Activated naive CD4-positive, alpha-beta T cell treated with anti-CD3 and anti-CD28 coated beads, Interleukin-2, amount 50 U/mL, for 72 hours (primary cell): ENCODE data around the gene C3. TPM values are rescaled to one million over a fixed set of nuclear protein-coding genes. Genes with fewer than 3 reads are reported as not detected.

Experiments
- ATAC-seq, 2 donors: fragments of 150-1000 bp; cut with Tn5 transposase; 2 replicates each; pipeline ENCODE4 v1.10.0; 2021; ENCODE audit warnings: mild to moderate bottlenecking in 2 of 2, moderate library complexity in 2 of 2
- DNase-seq, 2 donors: peaks; one replicate each; pipeline ENCODE4 v3.0.0; 2021 to 2022; ENCODE audit warnings: low spot score in 2 of 2
- H3K27ac Mint-ChIP-seq, 2 donors: one replicate each; pipeline ENCODE4 v1.8.0; 2022; ENCODE audit warnings: mild to moderate bottlenecking in 2 of 2, mixed read lengths in 2 of 2
- H3K36me3 Mint-ChIP-seq, 2 donors: one replicate each; pipeline ENCODE4 v1.8.0; 2022; ENCODE audit warnings: mixed read lengths in 2 of 2
- H3K9me3 Mint-ChIP-seq, 2 donors: one replicate each; pipeline ENCODE4 v1.8.0; 2022; ENCODE audit warnings: mixed read lengths in 2 of 2
- total RNA-seq, 2 donors: library from RNA; stranded (reverse); gene quantifications; one replicate each; pipeline ENCODE4 v1.2.3, GENCODE V29; 2022

C3 gene
- total RNA-seq, 2 donors from 2014 or later = 0.54 to 0.84 TPM

GRCh38 chr19:6694147-6694815 lies 26.2 kb downstream of the C3 start:
- no peaks in the 10 kb centered on the region for H3K9me3 Mint-ChIP-seq
- DNase-seq (no peak), ATAC-seq (peak in 1 of 2 donors; percentile 37)
- no peak overlapping the region for H3K27ac Mint-ChIP-seq
- no peaks in the 10 kb centered on the region for H3K36me3 Mint-ChIP-seq

- ATAC-seq (peak in 1 of 2 donors; percentile 35), DNase-seq (no peak)
- Mint-ChIP-seq H3K9me3 (peaks cover 2 to 3% of the 10 kb centered on the region in 2 donors), H3K27ac (no peak overlapping the region), H3K36me3 (no peaks in the 10 kb centered on the region)
Measured at GRCh38 chr19:6693681-6694080, 26.8 kb downstream of the C3 start.

- ATAC-seq (no peak), DNase-seq (no peak)
- peaks cover 4 to 5% of the 10 kb centered on the region in 2 donors for H3K9me3 Mint-ChIP-seq
- H3K36me3 Mint-ChIP-seq = no peaks in the 10 kb centered on the region
- H3K27ac Mint-ChIP-seq = no peak overlapping the region
Measured at GRCh38 chr19:6693056-6693471, 27.4 kb downstream of the C3 start.

GRCh38 chr19:6692027-6692426 lies 28.4 kb downstream of the C3 start:
- no peak for ATAC-seq
- no peak for DNase-seq
- Mint-ChIP-seq H3K36me3 (no peaks in the 10 kb centered on the region), H3K9me3 (peaks cover 4 to 5% of the 10 kb centered on the region in 2 donors), H3K27ac (no peak overlapping the region)

GRCh38 chr19:6691342-6691741 lies 29.1 kb downstream of the C3 start:
- Mint-ChIP-seq H3K27ac (no peak overlapping the region), H3K36me3 (no peaks in the 10 kb centered on the region), H3K9me3 (peaks cover 4 to 5% of the 10 kb centered on the region in 2 donors)
- ATAC-seq (no peak), DNase-seq (no peak)

- no peak for DNase-seq
- peaks cover 4 to 6% of the 10 kb centered on the region in 2 donors for H3K9me3 Mint-ChIP-seq
Measured at GRCh38 chr19:6690160-6690885, 30.1 kb downstream of the C3 start.

GRCh38 chr19:6687114-6687513 lies 33.3 kb downstream of the C3 start:
- peak in 1 of 2 donors; percentile 37 for ATAC-seq

More at GRCh38 chr19:6690160-6690885, 30.1 kb downstream of the C3 start:
- H3K27ac Mint-ChIP-seq = no peak overlapping the region
- no peaks in the 10 kb centered on the region for H3K36me3 Mint-ChIP-seq
- ATAC-seq = no peak

GRCh38 chr19:6686628-6686975 lies 33.8 kb downstream of the C3 start:
- no peak for DNase-seq
- no peaks in the 10 kb centered on the region for H3K36me3 Mint-ChIP-seq
- ATAC-seq = no peak
- H3K27ac Mint-ChIP-seq = no peak overlapping the region
- H3K9me3 Mint-ChIP-seq = peaks cover 4 to 16% of the 10 kb centered on the region in 2 donors

More at GRCh38 chr19:6687114-6687513, 33.3 kb downstream of the C3 start:
- H3K9me3 Mint-ChIP-seq = peaks cover 4 to 16% of the 10 kb centered on the region in 2 donors
- H3K27ac Mint-ChIP-seq = no peak overlapping the region
- H3K36me3 Mint-ChIP-seq = no peaks in the 10 kb centered on the region
- DNase-seq = no peak

- no peak overlapping the region for H3K27ac Mint-ChIP-seq
- peaks cover 4 to 16% of the 10 kb centered on the region in 2 donors for H3K9me3 Mint-ChIP-seq
- no peaks in the 10 kb centered on the region for H3K36me3 Mint-ChIP-seq
- ATAC-seq (no peak), DNase-seq (no peak)
Measured at GRCh38 chr19:6685962-6686627, 34.4 kb downstream of the C3 start.

- peak overlapping the region in 1 of 2 donors; percentile 52 for H3K27ac Mint-ChIP-seq
- ATAC-seq = no peak
Measured at GRCh38 chr19:6685482-6685881, 35.0 kb downstream of the C3 start.

GRCh38 chr19:6683971-6684370 lies 36.5 kb downstream of the C3 start:
- H3K27ac Mint-ChIP-seq = no peak overlapping the region
- peak; percentile 51 to 62 for ATAC-seq

More at GRCh38 chr19:6685482-6685881, 35.0 kb downstream of the C3 start:
- no peak for DNase-seq
- Mint-ChIP-seq H3K9me3 (peaks cover 4 to 20% of the 10 kb centered on the region in 2 donors), H3K36me3 (peaks cover 0 to 2% of the 10 kb centered on the region in 2 donors)

GRCh38 chr19:6682607-6683128 lies 37.8 kb downstream of the C3 start:
- no peak overlapping the region for H3K27ac Mint-ChIP-seq
- ATAC-seq (no peak), DNase-seq (no peak)
- H3K36me3 Mint-ChIP-seq = peaks cover 0 to 19% of the 10 kb centered on the region in 2 donors
- H3K9me3 Mint-ChIP-seq = peaks cover 12 to 30% of the 10 kb centered on the region in 2 donors

More at GRCh38 chr19:6683971-6684370, 36.5 kb downstream of the C3 start:
- no peak for DNase-seq
- Mint-ChIP-seq H3K36me3 (peaks cover 0 to 15% of the 10 kb centered on the region in 2 donors), H3K9me3 (peaks cover 8 to 30% of the 10 kb centered on the region in 2 donors)

GRCh38 chr19:6680141-6680540 lies 40.3 kb downstream of the C3 start:
- DNase-seq (no peak), ATAC-seq (no peak)
- Mint-ChIP-seq H3K27ac (peak overlapping the region in 1 of 2 donors; percentile 77), H3K36me3 (peaks cover 0 to 21% of the 10 kb centered on the region in 2 donors), H3K9me3 (peaks cover 14 to 30% of the 10 kb centered on the region in 2 donors)

- ATAC-seq (no peak), DNase-seq (no peak)
- H3K9me3 Mint-ChIP-seq = peaks cover 14 to 22% of the 10 kb centered on the region in 2 donors
- H3K36me3 Mint-ChIP-seq = peaks cover 0 to 21% of the 10 kb centered on the region in 2 donors
- H3K27ac Mint-ChIP-seq = peak overlapping the region; percentile 9 to 47
Measured at GRCh38 chr19:6679139-6679538, 41.3 kb downstream of the C3 start.

- DNase-seq (peak; percentile 72 to 84), ATAC-seq (peak; percentile 88)
- H3K36me3 Mint-ChIP-seq = peaks cover 0 to 21% of the 10 kb centered on the region in 2 donors
- H3K9me3 Mint-ChIP-seq = peaks cover 14 to 22% of the 10 kb centered on the region in 2 donors
- peak overlapping the region; percentile 9 to 47 for H3K27ac Mint-ChIP-seq
Measured at GRCh38 chr19:6678690-6679109, 41.8 kb downstream of the C3 start.

GRCh38 chr19:6677883-6678689 lies 42.4 kb downstream of the C3 start:
- H3K27ac Mint-ChIP-seq = peak overlapping the region; percentile 9 to 47
- H3K36me3 Mint-ChIP-seq = peaks cover 0 to 21% of the 10 kb centered on the region in 2 donors
- DNase-seq (peak in 1 of 2 donors; percentile 56), ATAC-seq (no peak)
- peaks cover 14 to 22% of the 10 kb centered on the region in 2 donors for H3K9me3 Mint-ChIP-seq
